ENCODE measurements around the gene TMEM38A. TPM values are rescaled to one million over a fixed set of nuclear protein-coding genes. Genes with fewer than 3 reads are reported as not detected.

The TMEM38A gene, protein sequence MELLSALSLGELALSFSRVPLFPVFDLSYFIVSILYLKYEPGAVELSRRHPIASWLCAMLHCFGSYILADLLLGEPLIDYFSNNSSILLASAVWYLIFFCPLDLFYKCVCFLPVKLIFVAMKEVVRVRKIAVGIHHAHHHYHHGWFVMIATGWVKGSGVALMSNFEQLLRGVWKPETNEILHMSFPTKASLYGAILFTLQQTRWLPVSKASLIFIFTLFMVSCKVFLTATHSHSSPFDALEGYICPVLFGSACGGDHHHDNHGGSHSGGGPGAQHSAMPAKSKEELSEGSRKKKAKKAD
- 3.6 TPM for polyA plus RNA-seq (2013, experiment 1 of 2)
- polyA plus RNA-seq (2013, experiment 2 of 2), result 5.5 TPM

DNA sequence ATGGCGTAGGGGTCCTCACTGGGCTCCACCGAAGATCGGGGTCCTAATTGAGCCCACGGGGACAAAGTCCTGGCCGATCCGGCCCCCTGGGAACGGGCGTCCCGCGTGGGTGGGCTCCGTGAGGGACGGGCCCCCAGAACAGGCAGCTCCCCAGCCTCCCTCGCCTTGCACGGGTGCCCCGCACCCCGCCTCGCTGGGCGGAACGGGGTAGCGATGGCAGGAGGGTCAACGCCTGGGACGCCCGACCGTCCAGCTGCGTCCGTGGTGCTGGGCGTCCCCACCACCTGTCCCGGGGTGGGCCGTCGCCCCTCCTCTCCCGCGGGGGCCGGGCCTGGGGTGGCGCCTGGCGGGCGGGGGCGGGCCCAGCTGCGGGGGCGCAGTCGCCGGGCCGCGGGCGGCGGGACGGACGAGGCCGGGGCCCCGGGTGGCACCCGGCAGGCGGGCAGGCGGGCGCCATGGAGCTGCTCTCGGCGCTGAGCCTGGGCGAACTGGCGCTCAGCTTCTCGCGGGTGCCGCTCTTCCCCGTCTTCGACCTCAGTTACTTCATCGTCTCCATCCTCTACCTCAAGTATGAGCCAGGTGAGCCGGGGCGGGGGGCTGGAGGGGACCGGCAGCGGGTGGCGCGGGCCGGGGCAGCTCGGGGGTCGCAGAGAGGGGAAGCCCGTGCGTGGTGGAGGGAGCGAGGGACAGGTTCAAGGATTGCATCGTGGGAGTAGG is at the start of gene TMEM38A:
Gene TMEM38A, plus strand, starts transcription at position 377 of the 717 bp plus-strand sequence. Its CDS starts 79 bp downstream, at position 456.
- Histone ChIP-seq H3K36me3 (ENCODE audit: insufficient read depth, low read length) (peaks cover 29% of the 10 kb centered on the region), H3K9ac (ENCODE audit: low read depth, low read length) (peak within 1 kb of the TSS; percentile 93), H3K27ac (ENCODE audit: low read depth, low read length) (peak within 1 kb of the TSS; percentile 97), H3K27me3 (ENCODE audit: insufficient read depth, low read length) (peaks cover 16% of the 10 kb centered on the region), H3K4me1 (ENCODE audit: insufficient read depth, low read length) (no peaks in the 10 kb centered on the region), H3K4me3 (ENCODE audit: low read length) (peak within 1 kb of the TSS; percentile 94), H3K9me3 (ENCODE audit: insufficient read depth, low read depth, low read length) (no peaks in the 10 kb centered on the region)
- WGBS, result under 1% methylated on average over 76 of the region's 76 CpGs

DNA sequence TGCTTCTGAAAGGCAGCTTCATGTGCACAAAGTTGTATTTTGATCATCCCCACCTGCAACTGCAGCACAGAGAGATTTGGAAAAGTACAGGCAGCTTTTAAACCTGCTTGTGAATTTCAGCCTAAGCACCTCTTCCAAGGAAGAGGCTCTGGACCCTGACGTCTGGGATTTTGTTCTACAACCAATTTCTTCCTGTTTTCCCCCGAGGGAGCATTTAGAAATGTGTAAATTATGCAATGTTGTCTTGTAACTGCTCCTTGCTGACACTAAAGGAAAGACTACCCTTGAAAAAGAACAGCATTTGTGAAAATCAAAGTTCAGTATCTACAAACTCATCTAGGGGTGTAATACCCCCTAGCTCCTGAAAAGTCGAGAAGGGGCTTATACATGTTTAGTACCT is 48.3 kb upstream of the TMEM38A start:
- no peak overlapping the region for H3K9ac ChIP-seq (ENCODE audit: low read depth, low read length)

DNA sequence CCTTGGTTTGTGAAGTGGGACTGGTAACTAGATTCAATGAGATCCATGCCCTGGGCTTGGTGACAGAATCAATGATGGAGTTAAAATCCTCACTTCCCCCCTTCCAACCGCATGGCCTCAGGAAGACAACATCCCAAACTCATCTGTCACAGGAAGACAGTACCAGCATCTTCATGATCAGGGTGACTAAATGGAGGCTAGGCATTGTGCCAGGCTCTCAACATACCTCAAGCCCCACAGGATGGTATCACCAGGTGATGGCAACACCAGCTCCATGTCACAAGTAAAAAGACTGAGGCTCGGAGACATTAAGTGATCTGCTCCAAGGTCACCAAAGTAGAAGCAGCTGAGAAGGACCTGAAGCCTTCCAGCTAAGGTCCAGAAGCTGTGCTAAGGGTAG is 47.1 kb upstream of the TMEM38A start:
- no peaks in the 10 kb centered on the region for H3K36me3 ChIP-seq (ENCODE audit: insufficient read depth, low read length)
- no peak overlapping the region for H3K4me3 ChIP-seq (ENCODE audit: low read length)
- no peaks in the 10 kb centered on the region for H3K27me3 ChIP-seq (ENCODE audit: insufficient read depth, low read length)
- no peaks in the 10 kb centered on the region for H3K9me3 ChIP-seq (ENCODE audit: insufficient read depth, low read depth, low read length)
- no peak overlapping the region for H3K9ac ChIP-seq (ENCODE audit: low read depth, low read length)
- H3K27ac ChIP-seq (ENCODE audit: low read depth, low read length), result no peak overlapping the region
- no peaks in the 10 kb centered on the region for H3K4me1 ChIP-seq (ENCODE audit: insufficient read depth, low read length)
- WGBS, result 92% methylated on average over 2 of the region's 2 CpGs

More for the DNA sequence above, 48.3 kb upstream of the TMEM38A start:
- H3K36me3 ChIP-seq (ENCODE audit: insufficient read depth, low read length), result no peaks in the 10 kb centered on the region
- 85% methylated on average over 3 of the region's 3 CpGs for WGBS
- no peak overlapping the region for H3K27ac ChIP-seq (ENCODE audit: low read depth, low read length)
- no peaks in the 10 kb centered on the region for H3K27me3 ChIP-seq (ENCODE audit: insufficient read depth, low read length)
- H3K4me3 ChIP-seq (ENCODE audit: low read length), result no peak overlapping the region
- no peaks in the 10 kb centered on the region for H3K9me3 ChIP-seq (ENCODE audit: insufficient read depth, low read depth, low read length)
- H3K4me1 ChIP-seq (ENCODE audit: insufficient read depth, low read length), result no peaks in the 10 kb centered on the region

DNA sequence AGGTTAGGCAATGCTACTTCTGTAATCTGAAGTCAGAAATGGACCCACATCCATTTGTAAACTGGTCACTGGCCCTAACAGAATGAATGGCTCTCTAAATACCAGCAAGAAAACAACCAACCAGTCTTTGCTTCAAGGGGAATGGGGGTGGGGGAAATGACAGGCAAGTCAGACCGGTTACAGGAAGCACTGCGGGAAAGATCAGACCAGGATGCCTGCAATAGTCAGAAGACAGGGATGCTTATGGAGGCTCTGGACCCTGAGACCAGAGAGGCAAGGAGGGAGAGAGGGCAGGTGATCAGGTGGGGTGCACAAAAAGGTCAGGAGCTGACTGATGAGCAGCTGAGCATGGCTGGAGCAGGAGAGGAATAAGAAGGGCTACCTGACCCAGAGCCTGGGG is 46.0 kb upstream of the TMEM38A start:
- H3K27me3 ChIP-seq (ENCODE audit: insufficient read depth, low read length), result no peaks in the 10 kb centered on the region
- H3K9ac ChIP-seq (ENCODE audit: low read depth, low read length), result no peak overlapping the region
- no peaks in the 10 kb centered on the region for H3K9me3 ChIP-seq (ENCODE audit: insufficient read depth, low read depth, low read length)
- no peaks in the 10 kb centered on the region for H3K36me3 ChIP-seq (ENCODE audit: insufficient read depth, low read length)
- H3K27ac ChIP-seq (ENCODE audit: low read depth, low read length), result no peak overlapping the region
- no peak overlapping the region for H3K4me3 ChIP-seq (ENCODE audit: low read length)
- 55% methylated on average over 2 of the region's 2 CpGs for WGBS
- H3K4me1 ChIP-seq (ENCODE audit: insufficient read depth, low read length), result no peaks in the 10 kb centered on the region

DNA sequence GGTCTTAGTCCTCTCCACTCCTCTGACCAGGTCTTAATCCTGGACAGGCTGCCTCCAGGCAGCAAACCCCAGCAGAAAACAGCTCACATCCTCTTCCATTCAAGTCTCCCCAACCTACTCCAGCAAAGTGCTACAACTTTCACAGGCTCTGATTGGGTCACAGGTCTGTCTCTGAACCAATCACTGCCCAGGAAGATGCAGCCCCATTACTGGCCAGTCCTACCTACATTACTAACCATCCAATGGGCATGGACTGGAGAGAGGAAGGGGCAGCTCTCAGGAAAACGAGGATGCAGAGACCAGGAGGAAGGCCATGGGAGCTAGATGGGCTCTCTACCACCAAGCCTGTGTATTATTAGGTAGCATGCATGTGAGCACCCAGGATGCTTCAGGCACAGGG is 45.1 kb upstream of the TMEM38A start:
- H3K4me1 ChIP-seq (ENCODE audit: insufficient read depth, low read length), result no peaks in the 10 kb centered on the region
- H3K4me3 ChIP-seq (ENCODE audit: low read length), result no peak overlapping the region
- H3K36me3 ChIP-seq (ENCODE audit: insufficient read depth, low read length), result no peaks in the 10 kb centered on the region
- no peaks in the 10 kb centered on the region for H3K27me3 ChIP-seq (ENCODE audit: insufficient read depth, low read length)
- no peaks in the 10 kb centered on the region for H3K9me3 ChIP-seq (ENCODE audit: insufficient read depth, low read depth, low read length)
- WGBS, result 56% methylated on average over 1 of the region's 1 CpG
- no peak overlapping the region for H3K9ac ChIP-seq (ENCODE audit: low read depth, low read length)
- no peak overlapping the region for H3K27ac ChIP-seq (ENCODE audit: low read depth, low read length)

DNA sequence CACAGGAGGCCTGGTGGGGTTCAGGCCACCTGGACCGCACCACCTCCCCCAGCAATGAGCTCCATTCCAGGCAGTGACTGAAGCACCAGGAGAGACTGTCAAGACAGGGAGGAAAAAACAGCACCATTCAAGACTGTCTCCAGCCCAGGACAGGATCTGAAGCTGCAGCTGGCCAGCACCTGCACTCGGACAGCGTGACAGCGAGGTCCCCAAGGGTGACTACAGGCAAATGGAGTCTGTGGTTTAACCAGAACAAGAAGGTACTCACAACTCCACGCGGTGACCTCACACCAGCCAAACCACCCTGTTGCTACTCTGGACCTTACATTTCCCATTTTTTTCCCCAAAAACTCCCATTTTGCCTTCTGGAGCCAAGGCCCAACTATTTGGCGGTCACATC is 42.7 kb upstream of the TMEM38A start:
- no peaks in the 10 kb centered on the region for H3K9me3 ChIP-seq (ENCODE audit: insufficient read depth, low read depth, low read length)
- H3K36me3 ChIP-seq (ENCODE audit: insufficient read depth, low read length), result peaks cover 2% of the 10 kb centered on the region; the same call in 1 of the 2 replicates
- no peak overlapping the region for H3K27ac ChIP-seq (ENCODE audit: low read depth, low read length)
- no peak overlapping the region for H3K4me3 ChIP-seq (ENCODE audit: low read length)
- H3K4me1 ChIP-seq (ENCODE audit: insufficient read depth, low read length), result no peaks in the 10 kb centered on the region
- H3K9ac ChIP-seq (ENCODE audit: low read depth, low read length), result peak overlapping the region; percentile 24; the same call in 1 of the 2 replicates
- 95% methylated on average over 7 of the region's 7 CpGs for WGBS
- no peaks in the 10 kb centered on the region for H3K27me3 ChIP-seq (ENCODE audit: insufficient read depth, low read length)

DNA sequence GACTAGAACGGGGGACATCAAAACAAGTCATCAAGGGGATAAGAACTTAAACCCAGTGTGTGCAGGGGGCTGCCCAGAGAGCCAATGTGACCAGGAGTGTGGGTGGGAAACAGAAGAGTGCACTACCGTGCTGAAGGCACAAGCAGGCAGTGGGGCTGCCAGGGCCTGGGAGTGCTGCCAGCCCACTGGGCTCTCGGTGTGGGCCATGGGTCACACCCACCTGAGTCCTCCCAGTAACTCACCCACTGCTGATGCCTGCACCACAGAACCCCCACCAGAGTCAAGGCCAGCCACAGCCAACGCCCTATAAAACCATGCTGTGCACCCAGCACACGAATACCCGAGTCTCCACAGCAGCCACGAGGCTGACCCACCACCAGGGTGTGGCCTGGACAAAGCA is 41.5 kb upstream of the TMEM38A start:
- Histone ChIP-seq H3K4me3 (ENCODE audit: low read length) (no peak overlapping the region), H3K9me3 (ENCODE audit: insufficient read depth, low read depth, low read length) (no peaks in the 10 kb centered on the region), H3K27ac (ENCODE audit: low read depth, low read length) (no peak overlapping the region), H3K36me3 (ENCODE audit: insufficient read depth, low read length) (peaks cover 14% of the 10 kb centered on the region), H3K27me3 (ENCODE audit: insufficient read depth, low read length) (no peaks in the 10 kb centered on the region), H3K9ac (ENCODE audit: low read depth, low read length) (no peak overlapping the region), H3K4me1 (ENCODE audit: insufficient read depth, low read length) (no peaks in the 10 kb centered on the region)
- 93% methylated on average over 7 of the region's 7 CpGs for WGBS

DNA sequence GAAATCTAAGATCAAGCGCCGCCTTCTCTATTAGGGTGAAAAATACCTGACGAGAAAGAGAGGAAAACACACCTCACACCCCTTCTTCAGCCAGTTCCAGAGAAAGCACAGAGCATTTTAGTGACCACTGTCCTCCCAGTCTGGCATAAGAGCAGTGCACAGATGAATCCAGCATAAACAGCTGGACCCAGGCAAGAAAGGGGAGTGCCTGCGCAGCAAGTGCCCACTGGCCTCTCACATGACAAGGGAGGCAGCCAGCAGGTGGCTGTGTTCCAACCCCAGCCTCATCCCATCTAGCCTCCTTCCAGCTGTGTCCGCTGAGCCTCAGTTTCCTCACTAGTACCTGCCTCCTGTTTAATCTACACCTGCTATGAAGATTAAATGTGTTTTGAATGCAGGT is 40.9 kb upstream of the TMEM38A start:
- H3K36me3 ChIP-seq (ENCODE audit: insufficient read depth, low read length), result peaks cover 18% of the 10 kb centered on the region
- H3K4me1 ChIP-seq (ENCODE audit: insufficient read depth, low read length), result 0 out of 2 replicates have a peak, but pooled peaks cover 3% of the 10 kb centered on the region
- H3K9ac ChIP-seq (ENCODE audit: low read depth, low read length), result no peak overlapping the region
- H3K27me3 ChIP-seq (ENCODE audit: insufficient read depth, low read length), result no peaks in the 10 kb centered on the region
- no peak overlapping the region for H3K4me3 ChIP-seq (ENCODE audit: low read length)
- H3K9me3 ChIP-seq (ENCODE audit: insufficient read depth, low read depth, low read length), result no peaks in the 10 kb centered on the region
- WGBS, result 92% methylated on average over 5 of the region's 5 CpGs
- no peak overlapping the region for H3K27ac ChIP-seq (ENCODE audit: low read depth, low read length)

DNA sequence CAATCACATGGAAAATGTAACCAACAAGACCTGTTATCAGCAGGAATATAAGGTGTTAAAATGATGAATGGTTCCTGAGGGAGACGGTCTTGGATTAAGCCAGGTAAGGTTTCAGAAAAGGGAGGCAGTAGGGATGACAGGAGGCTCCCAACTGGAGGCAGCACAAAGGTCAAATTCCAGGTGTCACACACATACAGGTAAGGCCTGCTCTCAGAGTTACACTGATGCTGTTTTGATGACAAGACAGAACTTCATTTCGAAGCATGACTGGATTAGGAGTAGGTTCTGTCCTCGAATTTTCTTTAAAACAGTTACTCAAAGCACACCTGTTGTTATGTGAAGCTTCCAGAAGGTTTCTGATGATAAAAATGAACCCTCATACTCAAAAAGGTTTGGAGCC is 40.4 kb upstream of the TMEM38A start:
- Histone ChIP-seq H3K27me3 (ENCODE audit: insufficient read depth, low read length) (no peaks in the 10 kb centered on the region), H3K36me3 (ENCODE audit: insufficient read depth, low read length) (peaks cover 18% of the 10 kb centered on the region), H3K27ac (ENCODE audit: low read depth, low read length) (no peak overlapping the region), H3K4me3 (ENCODE audit: low read length) (no peak overlapping the region), H3K4me1 (ENCODE audit: insufficient read depth, low read length) (peaks cover 7% of the 10 kb centered on the region; the same call in 1 of the 2 replicates), H3K9ac (ENCODE audit: low read depth, low read length) (no peak overlapping the region), H3K9me3 (ENCODE audit: insufficient read depth, low read depth, low read length) (no peaks in the 10 kb centered on the region)
- 87% methylated on average over 3 of the region's 3 CpGs for WGBS

DNA sequence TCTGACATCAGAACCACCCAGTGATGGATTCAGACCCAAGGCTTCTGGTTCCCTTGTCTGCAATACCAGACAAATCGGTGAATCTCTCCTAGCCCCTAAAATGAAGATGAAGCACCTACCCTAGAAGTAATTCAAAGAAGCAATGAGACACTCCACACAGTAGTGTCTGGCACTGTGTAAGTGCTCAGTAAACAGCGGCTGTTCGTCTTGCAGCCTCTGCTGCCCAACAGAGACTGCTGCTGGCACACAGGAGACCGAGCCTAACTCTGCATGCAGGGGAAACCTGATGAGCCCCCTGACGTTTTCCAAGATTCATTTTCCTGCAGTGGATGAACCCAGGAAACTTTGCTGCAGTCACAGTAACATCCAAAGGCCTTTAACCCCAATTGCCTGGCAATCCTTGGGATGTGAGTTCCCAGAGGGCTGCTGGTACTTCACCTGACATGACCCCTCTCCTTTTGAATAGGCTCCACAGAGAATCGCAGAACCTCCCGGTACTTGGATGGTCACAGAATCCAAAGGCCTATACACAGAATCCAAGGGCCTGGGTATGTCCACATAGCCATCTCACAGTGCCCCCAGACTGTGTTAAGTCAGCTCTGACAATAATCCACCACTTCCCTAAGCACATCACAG is 39.7 kb upstream of the TMEM38A start:
- peaks cover 18% of the 10 kb centered on the region for H3K36me3 ChIP-seq (ENCODE audit: insufficient read depth, low read length)
- 89% methylated on average over 7 of the region's 7 CpGs for WGBS
- no peaks in the 10 kb centered on the region for H3K27me3 ChIP-seq (ENCODE audit: insufficient read depth, low read length)
- peaks cover 10% of the 10 kb centered on the region for H3K4me1 ChIP-seq (ENCODE audit: insufficient read depth, low read length)
- no peak overlapping the region for H3K27ac ChIP-seq (ENCODE audit: low read depth, low read length)
- no peak overlapping the region for H3K4me3 ChIP-seq (ENCODE audit: low read length)
- peak overlapping the region; percentile 10; the same call in 1 of the 2 replicates for H3K9ac ChIP-seq (ENCODE audit: low read depth, low read length)
- H3K9me3 ChIP-seq (ENCODE audit: insufficient read depth, low read depth, low read length), result no peaks in the 10 kb centered on the region

DNA sequence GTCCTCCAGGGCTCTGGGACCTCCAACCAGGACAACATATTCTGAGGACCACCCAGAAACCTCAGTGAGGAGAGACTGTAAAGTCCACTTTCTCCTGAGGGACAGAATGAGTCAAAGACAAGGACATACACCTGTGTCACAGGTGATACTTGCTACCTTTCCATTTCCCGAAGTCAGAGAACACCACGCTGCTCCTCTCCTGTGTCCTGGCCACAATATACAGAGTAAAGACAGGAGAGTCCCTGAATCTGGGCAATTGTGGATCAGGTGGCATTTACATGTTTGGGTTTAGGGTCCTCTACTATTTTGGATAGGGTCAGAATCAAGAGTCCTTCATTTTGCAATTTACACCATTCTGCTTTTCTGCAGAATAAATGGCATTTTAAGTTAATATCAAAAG is 37.9 kb upstream of the TMEM38A start:
- 97% methylated on average over 2 of the region's 2 CpGs for WGBS

More for the DNA sequence above, 37.9 kb upstream of the TMEM38A start:
- Histone ChIP-seq H3K9me3 (ENCODE audit: insufficient read depth, low read depth, low read length) (no peaks in the 10 kb centered on the region), H3K4me1 (ENCODE audit: insufficient read depth, low read length) (peaks cover 14% of the 10 kb centered on the region), H3K36me3 (ENCODE audit: insufficient read depth, low read length) (peaks cover 18% of the 10 kb centered on the region), H3K9ac (ENCODE audit: low read depth, low read length) (no peak overlapping the region), H3K27ac (ENCODE audit: low read depth, low read length) (no peak overlapping the region), H3K27me3 (ENCODE audit: insufficient read depth, low read length) (no peaks in the 10 kb centered on the region), H3K4me3 (ENCODE audit: low read length) (no peak overlapping the region)

Measured in HUES64 (cell line).